H1 (cell line): ENCODE results near the gene RNF125. TPM values are rescaled to one million over a fixed set of nuclear protein-coding genes. Genes with fewer than 3 reads are reported as not detected.

ENCODE experiments used
- CTCF ChIA-PET: fragments of 300-600 bp; sonication (Branson Sonifier 250); formaldehyde crosslinking; loops from one replicate; lab custom pipeline; 2021; ENCODE audit not compliant: partially characterized antibody; lab: Charles Lee
- POLR2A ChIA-PET: fragments of 300-600 bp; sonication (Branson Sonifier 250); formaldehyde crosslinking; loops from one replicate; lab custom pipeline; 2021; ENCODE audit warnings: inconsistent platforms; ENCODE audit not compliant: partially characterized antibody; lab: Charles Lee
- DNase-seq, 2 experiments: peaks; one replicate each; pipeline versions ENCODE4 v3.0.0 to v3.0.0-alpha.2; 2010 to 2022; ENCODE audit warnings: low spot score in 2 of 2, low read depth in 1 of 2, mixed read lengths in 1 of 2
- FAIRE-seq: peaks from 2 replicates; lab custom pipeline; 2011; peaks lifted over from hg19 to GRCh38; lab: Jason Lieb, UNC
- H2AFZ ChIP-seq: 2 replicates; pipeline ENCODE4 v1.8.1; 2012; ENCODE audit warnings: low read length, inconsistent platforms
- H2AK5ac ChIP-seq: 2 replicates; pipeline ENCODE4 v1.6.1; 2013; ENCODE audit warnings: low read depth, low read length
- H2BK120ac ChIP-seq: replicated peaks from 2 replicates; pipeline ENCODE3; 2013; ENCODE audit warnings: low read depth, low read length, inconsistent platforms
- H2BK12ac ChIP-seq: 2 replicates; pipeline ENCODE4 v1.6.1; 2013; ENCODE audit warnings: low read depth, low read length
- H2BK15ac ChIP-seq: 2 replicates; pipeline ENCODE4 v1.6.1; 2013; ENCODE audit warnings: low read length
- H2BK20ac ChIP-seq: 2 replicates; pipeline ENCODE4 v1.6.1; 2013; ENCODE audit warnings: low read length
- H2BK5ac ChIP-seq: 2 replicates; pipeline ENCODE4 v1.6.1; 2013; ENCODE audit warnings: low read depth, low read length
- H3K14ac ChIP-seq: 2 replicates; pipeline ENCODE4 v1.6.1; 2013; ENCODE audit warnings: inconsistent platforms; ENCODE audit not compliant: insufficient read length
- H3K18ac ChIP-seq: 2 replicates; pipeline ENCODE4 v1.6.1; 2013; ENCODE audit warnings: low read length; ENCODE audit errors: extremely low read depth
- H3K23ac ChIP-seq: 2 replicates; pipeline ENCODE4 v1.6.1; 2013; ENCODE audit warnings: inconsistent platforms; ENCODE audit not compliant: insufficient read length
- H3K23me2 ChIP-seq: 2 replicates; pipeline ENCODE4 v1.6.1; 2013; ENCODE audit warnings: low read depth, low read length
- H3K27ac ChIP-seq: 2 replicates; pipeline ENCODE4 v1.6.1; 2011; ENCODE audit warnings: low read depth, low read length, inconsistent platforms
- H3K27me3 ChIP-seq, 4 experiments: replicated peaks in 1 of 4; 1 replicate in 1 of 4; 2 replicates in 3 of 4; pipeline versions ENCODE4 v1.6.1 to v1.8.1; 2011 to 2013; ENCODE audit warnings: low read length in 3 of 4, mild to moderate bottlenecking in 3 of 4, inconsistent platforms in 2 of 4, mixed read lengths in 2 of 4, moderate library complexity in 1 of 4; ENCODE audit not compliant: control insufficient read depth in 3 of 4, insufficient read depth in 3 of 4; ENCODE audit errors: extremely low read depth in 1 of 4
- H3K36me3 ChIP-seq, 4 experiments: 2 replicates each; pipeline versions ENCODE4 v1.6.1 to v1.8.1; 2011 to 2013; ENCODE audit warnings: mild to moderate bottlenecking in 4 of 4, low read length in 3 of 4, moderate library complexity in 2 of 4, control low read depth in 1 of 4, inconsistent platforms in 1 of 4; ENCODE audit not compliant: insufficient read depth in 4 of 4, control insufficient read depth in 2 of 4
- H3K4ac ChIP-seq: replicated peaks from 2 replicates; pipeline ENCODE3; 2013; ENCODE audit warnings: low read length, low read depth, mixed read lengths, inconsistent platforms; ENCODE audit not compliant: insufficient read length
- H3K4me1 ChIP-seq, 4 experiments: replicated peaks in 1 of 4; 1 replicate in 1 of 4; 2 replicates in 3 of 4; pipeline versions ENCODE4 v1.6.1 to v1.8.1; 2011 to 2013; ENCODE audit warnings: low read length in 3 of 4, inconsistent platforms in 2 of 4, mixed read lengths in 1 of 4; ENCODE audit not compliant: insufficient read depth in 4 of 4, control insufficient read depth in 3 of 4
- H3K4me2 ChIP-seq, 2 experiments: 2 replicates each; pipeline versions ENCODE4 v1.6.1 to v1.8.1; 2011 to 2013; ENCODE audit warnings: low read depth in 2 of 2, low read length in 2 of 2, control low read depth in 1 of 2, inconsistent platforms in 1 of 2, mild to moderate bottlenecking in 1 of 2; ENCODE audit not compliant: insufficient read depth in 1 of 2
- H3K4me3 ChIP-seq, 4 experiments: fragments of 200-600, 300-600 bp in 1 of 4; sonication (generic), shearing (Covaris generic), sonication (Bioruptor Twin) in 1 of 4; 2 replicates each; pipeline versions ENCODE4 v1.5.1 to v1.8.1; 2011 to 2016; ENCODE audit warnings: low read length in 4 of 4, low read depth in 3 of 4, control low read depth in 2 of 4, inconsistent platforms in 2 of 4, mild to moderate bottlenecking in 2 of 4, mixed read lengths in 1 of 4, moderate library complexity in 1 of 4; ENCODE audit not compliant: insufficient read depth in 2 of 4; ENCODE audit errors: extremely low read depth in 1 of 4
- H3K56ac ChIP-seq: replicated peaks from 2 replicates; pipeline ENCODE3; 2013; ENCODE audit warnings: low read depth, mild to moderate bottlenecking, mixed read lengths, low read length, inconsistent platforms; ENCODE audit not compliant: insufficient read length
- H3K79me1 ChIP-seq: 2 replicates; pipeline ENCODE4 v1.6.1; 2013; ENCODE audit warnings: low read depth, low read length, control low read depth
- H3K79me2 ChIP-seq, 2 experiments: 2 replicates each; pipeline versions ENCODE4 v1.6.1 to v1.8.1; 2012 to 2013; ENCODE audit warnings: low read length in 2 of 2, mild to moderate bottlenecking in 2 of 2, inconsistent platforms in 1 of 2; ENCODE audit not compliant: insufficient read depth in 2 of 2, control insufficient read depth in 1 of 2
- H3K9ac ChIP-seq, 4 experiments: replicated peaks in 1 of 4; 1 replicate in 1 of 4; 2 replicates in 3 of 4; pipeline versions ENCODE4 v1.6.1 to v1.8.1; 2011 to 2013; ENCODE audit warnings: low read depth in 3 of 4, low read length in 3 of 4, control low read depth in 2 of 4, mild to moderate bottlenecking in 2 of 4, moderate library complexity in 2 of 4, inconsistent platforms in 1 of 4; ENCODE audit errors: extremely low read depth in 1 of 4
- H3K9me3 ChIP-seq, 2 experiments: 2 replicates each; pipeline versions ENCODE4 v1.6.1 to v1.8.1; 2012 to 2013; ENCODE audit warnings: mild to moderate bottlenecking in 2 of 2, moderate library complexity in 2 of 2, control low read depth in 1 of 2, inconsistent platforms in 1 of 2, low read depth in 1 of 2, low read length in 1 of 2, mixed read lengths in 1 of 2; ENCODE audit not compliant: insufficient read depth in 2 of 2
- H4K20me1 ChIP-seq, 2 experiments: replicated peaks in 1 of 2; 2 replicates each; pipeline versions ENCODE3 to v1.8.1; 2011 to 2013; ENCODE audit warnings: inconsistent platforms in 2 of 2, low read length in 2 of 2, mild to moderate bottlenecking in 1 of 2; ENCODE audit not compliant: insufficient read depth in 2 of 2, control insufficient read depth in 1 of 2
- H4K5ac ChIP-seq: 2 replicates; pipeline ENCODE4 v1.6.1; 2013; ENCODE audit warnings: low read length, low read depth, mixed read lengths, inconsistent platforms; ENCODE audit not compliant: insufficient read length
- H4K8ac ChIP-seq: 2 replicates; pipeline ENCODE4 v1.8.0; 2013; ENCODE audit warnings: mild to moderate bottlenecking, moderate library complexity, low read length, inconsistent platforms; ENCODE audit not compliant: insufficient read depth; ENCODE audit errors: extremely low read depth
- H4K91ac ChIP-seq: replicated peaks from 2 replicates; pipeline ENCODE3; 2013; ENCODE audit warnings: low read length, mixed read lengths, inconsistent platforms; ENCODE audit not compliant: insufficient read length
- BRCA1 ChIP-seq: IDR thresholded peaks from 2 replicates; pipeline ENCODE4 v1.6.1; 2012; ENCODE audit warnings: low read depth, low read length, improper control_type of control experiment
- CTCF ChIP-seq, 3 experiments: IDR thresholded peaks; 1 replicate in 2 of 3; 2 replicates in 1 of 3; pipeline versions ENCODE4 v1.5.1 to v1.6.1; 2011; ENCODE audit warnings: low read length in 3 of 3, mild to moderate bottlenecking in 3 of 3, inconsistent platforms in 2 of 3, low read depth in 1 of 3, moderate library complexity in 1 of 3; ENCODE audit not compliant: insufficient read depth in 1 of 3; ENCODE audit errors: control extremely low read depth in 1 of 3
- HDAC6 ChIP-seq: IDR thresholded peaks from one replicate; pipeline ENCODE4 v1.7.1; 2012; ENCODE audit warnings: low read depth, mild to moderate bottlenecking, inconsistent platforms, low read length, moderate library complexity
- KDM4A ChIP-seq: IDR thresholded peaks from one replicate; pipeline ENCODE4 v1.7.1; 2012; ENCODE audit warnings: low read depth, mild to moderate bottlenecking, moderate library complexity, low read length, inconsistent platforms; ENCODE audit not compliant: severe bottlenecking
- NANOG ChIP-seq: IDR thresholded peaks from 2 replicates; pipeline ENCODE4 v1.6.1; 2011; ENCODE audit warnings: low read length, low read depth, mild to moderate bottlenecking, inconsistent platforms; ENCODE audit not compliant: insufficient read depth, poor library complexity, severe bottlenecking
- PHF8 ChIP-seq: fragments of 200-600 bp; sonication (generic); conservative IDR thresholded peaks from 2 replicates; pipeline ENCODE4 v1.7.1; 2012; ENCODE audit warnings: low read depth, mild to moderate bottlenecking, inconsistent platforms, low read length, moderate library complexity
- SIX5 ChIP-seq: IDR thresholded peaks from 2 replicates; pipeline ENCODE4 v1.6.1; 2011; ENCODE audit warnings: mild to moderate bottlenecking, low read depth, low read length
- SUZ12 ChIP-seq: fragments of 200-600 bp; sonication (generic); IDR thresholded peaks from 2 replicates; pipeline ENCODE4 v1.6.1; 2012; ENCODE audit warnings: mild to moderate bottlenecking, inconsistent platforms, low read length, moderate library complexity, mixed read lengths
- TAF1 ChIP-seq: IDR thresholded peaks from 2 replicates; pipeline ENCODE4 v1.6.1; 2011; ENCODE audit warnings: mild to moderate bottlenecking, low read depth, low read length
- TBP ChIP-seq: IDR thresholded peaks from 2 replicates; pipeline ENCODE4 v1.6.1; 2011; ENCODE audit warnings: low read depth, low read length, improper control_type of control experiment
- WGBS, 2 experiments: shearing (Covaris generic) in 1 of 2; methylation state at CpG; one replicate each; pipeline versions ENCODE4 v1.1.6 to v1.1.7; 2013 to 2015; ENCODE audit warnings: low lambda C conversion rate in 2 of 2, mixed read lengths in 2 of 2, inconsistent platforms in 1 of 2, low coverage in 1 of 2, missing lambda C conversion rate in 1 of 2; ENCODE audit not compliant: insufficient replicate concordance in 2 of 2, insufficient coverage in 1 of 2, insufficient read length in 1 of 2; ENCODE audit errors: extremely low coverage in 1 of 2, missing lambda C conversion rate in 1 of 2; 5-methylcytosine and 5-hydroxymethylcytosine counted together
- polyA plus RNA-seq, 7 experiments: library from polyadenylated mRNA; depleted of rRNA in 3 of 7; stranded (reverse) in 5 of 7; unstranded in 2 of 7; fragments of >200 nt in 5 of 7; fragments of 200-250 nt in 2 of 7; gene quantifications; 1 replicate in 5 of 7; 2 replicates in 1 of 7; 4 replicates in 1 of 7; pipeline versions ENCODE4 v1.2.1 to v1.2.3, GENCODE V29; 2011 to 2013; ENCODE audit warnings: missing spikeins in 2 of 7, mixed read lengths in 2 of 7
- total RNA-seq: library from RNA; stranded (reverse); fragmentation: NEBNext Ultra II Directional; extraction: Animal tissue kit (Norgen Biotek cat#: 25700); gene quantifications from 2 replicates; pipeline ENCODE4 v1.2.1, GENCODE V29; 2021

RNF125 gene
- total and polyA plus RNA-seq, 2 of the 8 experiments (the other 6 are each of a cell fraction or from before 2014, with no cell fraction given), result 14.3 to 15.2 TPM

- Histone ChIP-seq H4K8ac (no peak overlapping the region), H3K9me3 (no peaks in the 10 kb centered on the region; a peak in 1 of 4 replicates), H3K9ac (no peak overlapping the region), H2AFZ (0 out of 2 replicates have a peak overlapping the region, but pooled peaks have one; percentile 23), H2BK15ac (no peak overlapping the region), H3K79me2 (no peaks in the 10 kb centered on the region), H3K56ac (no peak overlapping the region), H2AK5ac (no peak overlapping the region), H3K23me2 (no peaks in the 10 kb centered on the region), H3K4me3 (no peak overlapping the region), H4K20me1 (no peaks in the 10 kb centered on the region), H3K4ac (no peak overlapping the region), H2BK12ac (no peak overlapping the region), H3K4me2 (no peak overlapping the region), H4K5ac (no peak overlapping the region), H3K36me3 (no peaks in the 10 kb centered on the region), H3K4me1 (no peaks in the 10 kb centered on the region), H3K79me1 (no peaks in the 10 kb centered on the region), H2BK5ac (no peak overlapping the region), H2BK120ac (no peak overlapping the region), H2BK20ac (no peak overlapping the region), H3K27me3 (no peaks in the 10 kb centered on the region), H3K18ac (no peak overlapping the region), H3K14ac (no peak overlapping the region), H4K91ac (no peak overlapping the region), H3K27ac (no peak overlapping the region), H3K23ac (no peak overlapping the region)
- FAIRE-seq (no peak), DNase-seq (no peak)
- ChIA-PET CTCF (interaction anchor here (2.0 kb wide), 1 partner anchor 22 kb away, joined by 9 read pairs; no protein-coding TSS in a partner anchor), POLR2A (interaction anchor here (0.6 kb wide), 1 partner anchor 63 kb away, joined by 3 read pairs; no protein-coding TSS in a partner anchor)
- no peak for TF ChIP-seq NANOG
- no peak for TF ChIP-seq SIX5
- no peak for TF ChIP-seq PHF8
- TF ChIP-seq SUZ12, result no peak
- no peak for TF ChIP-seq TBP
- TF ChIP-seq KDM4A, result no peak
- TF ChIP-seq BRCA1, result no peak
- TF ChIP-seq CTCF (IDR thresholded peaks at IDR 0.05; ENCODE audit: control extremely low read depth in 1 of 3, insufficient read depth in 1 of 3, low read depth in 1 of 3, low read length in 3 of 3), result no peak
- TF ChIP-seq HDAC6, result no peak
- TF ChIP-seq TAF1, result no peak
- WGBS, 2 experiments, result 89% methylated on average over 4 of the region's 5 CpGs; no CpG with 5 or more reads in 1 of the 2 experiments
Observed at GRCh38 chr18:31998880-31999412, 19.7 kb upstream of the RNF125 start.
